Medulla oblongata (tissue), 1 donor: ENCODE measurements around the gene PRDX3.
"Not testable (repeated sequence)": the region's sequence is repeated elsewhere in the genome, so short reads cannot be mapped to it uniquely, and the experiment has no call there.

Experiments used
- DNase-seq: peaks from one replicate; pipeline ENCODE4 v3.0.0-alpha.2; 2015; ENCODE audit errors: extremely low spot score

The PRDX3 gene

GRCh38 chr10:119206603-119207365, 28.2 kb upstream of the PRDX3 start:
- peak; percentile 73 for DNase-seq

GRCh38 chr10:119205894-119206602, 27.4 kb upstream of the PRDX3 start:
- DNase-seq: peak; percentile 38

GRCh38 chr10:119203006-119203405, 24.4 kb upstream of the PRDX3 start:
- DNase-seq: no peak

GRCh38 chr10:119201233-119201632, 22.6 kb upstream of the PRDX3 start:
- no peak for DNase-seq

GRCh38 chr10:119199231-119199992, 20.8 kb upstream of the PRDX3 start:
- DNase-seq: peak; percentile 90

GRCh38 chr10:119198438-119198837, 19.8 kb upstream of the PRDX3 start:
- DNase-seq: no peak

GRCh38 chr10:119197921-119198320, 19.3 kb upstream of the PRDX3 start:
- DNase-seq: no peak

GRCh38 chr10:119191881-119192280, 13.3 kb upstream of the PRDX3 start:
- no peak for DNase-seq

GRCh38 chr10:119190954-119191785, 12.6 kb upstream of the PRDX3 start:
- no peak for DNase-seq

GRCh38 chr10:119190353-119190752, 11.7 kb upstream of the PRDX3 start:
- DNase-seq: no peak

GRCh38 chr10:119189811-119190282, 11.2 kb upstream of the PRDX3 start:
- peak; percentile 80 for DNase-seq

- DNase-seq: no peak
Observed at GRCh38 chr10:119183664-119184412, 5.2 kb upstream of the PRDX3 start.

GRCh38 chr10:119180850-119181400, 2.3 kb upstream of the PRDX3 start:
- not testable (repeated sequence) for DNase-seq

GRCh38 chr10:119177708-119178371, 772 bp downstream of the PRDX3 start:
- DNase-seq: no peak

GRCh38 chr10:119176166-119176565, 2.4 kb downstream of the PRDX3 start:
- no peak for DNase-seq

GRCh38 chr10:119174109-119174508, 4.5 kb downstream of the PRDX3 start:
- no peak for DNase-seq

- DNase-seq: no peak
Observed at GRCh38 chr10:119167041-119167440, 11.6 kb downstream of the PRDX3 start.

GRCh38 chr10:119166564-119166963, 12.0 kb downstream of the PRDX3 start:
- DNase-seq: no peak

- no peak for DNase-seq
Observed at GRCh38 chr10:119166118-119166500, 12.5 kb downstream of the PRDX3 start.
